ENCODE measurements around the gene DIDO1. TPM values are rescaled to one million over a fixed set of nuclear protein-coding genes. Genes with fewer than 3 reads are reported as not detected.
"Not testable (repeated sequence)": the region's sequence is repeated elsewhere in the genome, so short reads cannot be mapped to it uniquely, and the experiment has no call there.

The DIDO1 gene
- total RNA-seq, 1 donor from 2014 or later, result 58.7 TPM

DNA sequence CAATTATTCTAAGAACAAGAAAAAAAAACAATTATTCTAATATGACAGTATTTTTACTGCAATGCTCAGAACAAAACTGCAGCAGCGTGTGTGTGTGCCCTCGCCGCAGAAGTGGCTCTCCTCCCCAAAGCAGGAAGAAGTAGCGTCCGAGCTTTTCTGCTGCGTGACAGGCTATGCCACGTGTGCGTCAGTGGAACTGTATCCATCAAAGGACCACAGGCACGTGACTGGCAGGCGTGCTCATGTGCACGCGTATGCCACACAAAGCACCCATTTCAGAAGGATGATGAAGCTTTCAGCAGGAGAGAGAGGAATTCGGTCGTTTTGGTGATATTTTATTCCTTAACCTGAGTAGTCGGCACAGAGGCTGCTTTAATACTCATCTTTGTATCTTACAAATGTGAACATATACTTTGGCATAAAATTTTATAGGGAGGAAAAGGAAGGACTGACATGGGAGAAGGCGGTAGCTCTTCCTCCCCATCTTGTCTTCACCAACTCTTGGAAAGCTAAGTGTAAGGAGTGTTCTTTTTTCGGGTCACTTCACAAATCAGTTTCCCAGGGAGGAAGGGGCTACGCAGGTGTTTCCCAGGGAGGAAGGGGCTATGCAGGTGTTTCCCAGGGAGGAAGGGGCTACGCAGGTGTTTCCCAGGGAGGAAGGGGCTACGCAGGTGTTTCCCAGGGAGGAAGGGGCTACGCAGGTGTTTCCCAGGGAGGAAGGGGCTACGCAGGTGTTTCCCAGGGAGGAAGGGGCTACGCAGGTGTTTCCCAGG, 68.1 kb downstream of the DIDO1 start:
- Histone ChIP-seq H3K36me3 (peaks cover 0 to 8% of the 10 kb centered on the region in 2 donors), H3K27me3 (no peaks in the 10 kb centered on the region), H3K4me3 (no peak overlapping the region), H3K4me1 (peaks cover 28% of the 10 kb centered on the region), H3K9me3 (no peaks in the 10 kb centered on the region), H3K27ac (no peak overlapping the region)
- intact Hi-C loops (cut with DNase I), result no loop called here
- TF ChIP-seq, protein P1, sequence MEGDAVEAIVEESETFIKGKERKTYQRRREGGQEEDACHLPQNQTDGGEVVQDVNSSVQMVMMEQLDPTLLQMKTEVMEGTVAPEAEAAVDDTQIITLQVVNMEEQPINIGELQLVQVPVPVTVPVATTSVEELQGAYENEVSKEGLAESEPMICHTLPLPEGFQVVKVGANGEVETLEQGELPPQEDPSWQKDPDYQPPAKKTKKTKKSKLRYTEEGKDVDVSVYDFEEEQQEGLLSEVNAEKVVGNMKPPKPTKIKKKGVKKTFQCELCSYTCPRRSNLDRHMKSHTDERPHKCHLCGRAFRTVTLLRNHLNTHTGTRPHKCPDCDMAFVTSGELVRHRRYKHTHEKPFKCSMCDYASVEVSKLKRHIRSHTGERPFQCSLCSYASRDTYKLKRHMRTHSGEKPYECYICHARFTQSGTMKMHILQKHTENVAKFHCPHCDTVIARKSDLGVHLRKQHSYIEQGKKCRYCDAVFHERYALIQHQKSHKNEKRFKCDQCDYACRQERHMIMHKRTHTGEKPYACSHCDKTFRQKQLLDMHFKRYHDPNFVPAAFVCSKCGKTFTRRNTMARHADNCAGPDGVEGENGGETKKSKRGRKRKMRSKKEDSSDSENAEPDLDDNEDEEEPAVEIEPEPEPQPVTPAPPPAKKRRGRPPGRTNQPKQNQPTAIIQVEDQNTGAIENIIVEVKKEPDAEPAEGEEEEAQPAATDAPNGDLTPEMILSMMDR (IDR thresholded peaks at IDR 0.05), result no peak
- TF ChIP-seq POLR2AphosphoS5 (IDR thresholded peaks at IDR 0.05; ENCODE audit: insufficient read depth in 1 of 2, low read depth in 1 of 2) (no peak), POLR2A (IDR thresholded peaks at IDR 0.05) (no peak)
- DNase-seq (ENCODE audit: extremely low spot score in 2 of 2), result no peak

DNA sequence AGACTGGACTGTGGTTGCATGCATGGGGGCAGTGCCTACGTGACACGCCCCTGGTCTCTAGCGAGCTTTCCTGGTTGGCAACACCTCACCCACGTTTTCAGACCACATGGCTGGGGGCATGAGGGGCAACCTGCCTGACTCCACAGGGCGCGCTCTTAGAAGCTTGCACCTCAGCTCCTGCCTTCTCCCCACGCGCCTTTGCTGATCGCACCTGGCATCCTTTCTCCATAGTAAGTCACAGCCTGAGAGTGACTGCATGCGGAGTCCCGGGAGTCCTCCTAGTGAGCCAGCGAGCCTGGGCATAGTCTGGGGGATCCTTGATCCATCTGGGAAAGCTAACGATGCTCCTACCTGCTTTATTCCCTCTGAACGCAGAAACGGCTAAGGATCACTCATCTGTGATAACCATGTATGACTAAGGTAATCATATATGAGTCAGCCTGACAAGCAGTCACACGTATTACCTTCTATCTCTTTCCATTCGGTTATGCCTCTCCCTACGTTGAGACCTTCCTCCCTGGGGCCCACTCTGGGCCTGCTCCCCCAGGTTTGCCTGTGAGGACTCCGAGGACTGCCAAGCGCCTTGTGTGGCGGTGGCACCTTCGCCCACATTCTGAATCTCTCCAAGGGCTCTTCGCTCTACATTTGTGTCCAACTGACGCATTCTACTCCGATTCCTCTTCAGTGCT, 69.2 kb downstream of the DIDO1 start:
- H3K36me3 ChIP-seq, result peaks cover 0 to 9% of the 10 kb centered on the region in 2 donors
- DNase-seq (ENCODE audit: extremely low spot score in 2 of 2), result no peak
- H3K27me3 ChIP-seq, result no peaks in the 10 kb centered on the region
- intact Hi-C loops (cut with DNase I), result no loop called here
- no peaks in the 10 kb centered on the region for H3K9me3 ChIP-seq
- peaks cover 23% of the 10 kb centered on the region for H3K4me1 ChIP-seq
- no peak overlapping the region for H3K27ac ChIP-seq
- no peak overlapping the region for H3K4me3 ChIP-seq
- TF ChIP-seq, protein P1 (IDR thresholded peaks at IDR 0.05), result no peak
- TF ChIP-seq POLR2A (IDR thresholded peaks at IDR 0.05), result no peak
- no peak for TF ChIP-seq POLR2AphosphoS5 (IDR thresholded peaks at IDR 0.05; ENCODE audit: insufficient read depth in 1 of 2, low read depth in 1 of 2)

DNA sequence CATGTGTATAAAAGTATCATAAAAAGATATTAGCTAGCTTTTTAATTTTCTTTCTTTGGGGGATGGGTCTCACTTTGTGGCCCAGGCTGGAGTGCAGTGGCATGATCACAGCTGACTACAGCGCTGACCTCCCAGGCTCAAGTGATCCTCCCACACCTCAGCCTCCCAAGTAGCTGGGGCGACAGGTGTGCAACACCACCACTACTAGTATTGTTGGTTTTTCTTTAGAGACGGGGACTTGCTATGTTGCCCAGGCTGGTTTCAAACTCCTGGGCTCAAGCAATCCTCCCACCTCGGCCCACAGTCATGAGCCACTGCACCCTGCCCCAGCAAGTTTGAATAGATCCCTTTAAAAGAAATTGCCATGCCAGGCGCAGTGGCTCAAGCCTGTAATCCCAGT, 71.2 kb downstream of the DIDO1 start:
- H3K4me1 ChIP-seq, result peaks cover 15% of the 10 kb centered on the region
- TF ChIP-seq POLR2AphosphoS5 (IDR thresholded peaks at IDR 0.05; ENCODE audit: insufficient read depth in 1 of 2, low read depth in 1 of 2), result no peak
- TF ChIP-seq, protein P1 (IDR thresholded peaks at IDR 0.05), result no peak
- no peak for TF ChIP-seq POLR2A (IDR thresholded peaks at IDR 0.05)
- H3K4me3 ChIP-seq, result no peak overlapping the region
- intact Hi-C loops (cut with DNase I), result no loop called here
- DNase-seq (ENCODE audit: extremely low spot score in 2 of 2), result no peak
- H3K36me3 ChIP-seq, result peaks cover 0 to 9% of the 10 kb centered on the region in 2 donors
- H3K27ac ChIP-seq, result no peak overlapping the region
- no peaks in the 10 kb centered on the region for H3K27me3 ChIP-seq
- no peaks in the 10 kb centered on the region for H3K9me3 ChIP-seq

DNA sequence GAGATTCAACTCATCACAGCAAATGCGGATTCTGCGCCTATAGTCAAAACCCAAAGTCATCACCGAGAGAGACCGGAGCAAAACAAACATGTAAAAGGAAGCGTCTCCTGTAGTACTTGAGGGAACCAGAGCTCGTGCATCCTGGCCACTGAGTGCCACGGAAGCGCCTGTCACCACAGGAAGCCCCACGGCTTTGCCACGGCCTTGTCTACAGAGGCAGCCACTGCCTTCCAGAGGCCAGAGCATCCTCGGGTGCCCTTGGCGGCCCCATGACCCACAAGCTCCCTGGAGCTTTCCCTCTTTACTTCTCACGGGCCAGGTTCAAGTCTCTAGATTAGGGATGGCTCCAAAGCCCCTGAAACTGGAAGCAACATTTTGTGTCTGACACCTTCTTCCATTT, 72.2 kb downstream of the DIDO1 start:
- Histone ChIP-seq H3K27ac (no peak overlapping the region), H3K4me1 (peaks cover 5% of the 10 kb centered on the region), H3K36me3 (peaks cover 0 to 9% of the 10 kb centered on the region in 2 donors), H3K27me3 (no peaks in the 10 kb centered on the region), H3K4me3 (no peak overlapping the region), H3K9me3 (no peaks in the 10 kb centered on the region)
- DNase-seq (ENCODE audit: extremely low spot score in 2 of 2), result no peak
- TF ChIP-seq POLR2AphosphoS5 (IDR thresholded peaks at IDR 0.05; ENCODE audit: insufficient read depth in 1 of 2, low read depth in 1 of 2) (no peak), POLR2A (IDR thresholded peaks at IDR 0.05) (no peak)
- intact Hi-C loops (cut with DNase I), result no loop called here

DNA sequence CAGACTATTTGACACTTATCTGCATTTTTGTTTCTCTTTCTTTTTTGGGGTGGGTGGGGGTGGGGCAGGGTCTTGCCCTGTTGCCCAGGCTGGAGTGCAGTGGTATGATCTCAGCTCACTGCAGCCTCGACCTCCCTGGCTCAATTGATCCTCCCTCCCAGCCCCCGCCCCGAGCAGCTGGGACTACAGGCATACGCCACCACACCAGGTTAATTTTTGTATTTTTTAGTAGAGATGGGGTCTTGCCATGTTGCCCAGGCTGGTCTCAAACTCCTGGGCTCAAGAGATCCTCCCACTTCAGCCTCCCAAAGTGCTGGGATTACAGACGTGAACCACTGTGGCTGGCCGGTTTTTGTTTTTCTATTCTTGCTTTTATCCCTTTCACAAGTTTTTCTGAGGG, 73.0 kb downstream of the DIDO1 start:
- DNase-seq (ENCODE audit: extremely low spot score in 2 of 2); intact Hi-C loops (cut with DNase I); H3K27me3 ChIP-seq; H3K4me3 ChIP-seq; H3K4me1 ChIP-seq; H3K36me3 ChIP-seq; H3K27ac ChIP-seq; H3K9me3 ChIP-seq: not testable (repeated sequence)

DNA sequence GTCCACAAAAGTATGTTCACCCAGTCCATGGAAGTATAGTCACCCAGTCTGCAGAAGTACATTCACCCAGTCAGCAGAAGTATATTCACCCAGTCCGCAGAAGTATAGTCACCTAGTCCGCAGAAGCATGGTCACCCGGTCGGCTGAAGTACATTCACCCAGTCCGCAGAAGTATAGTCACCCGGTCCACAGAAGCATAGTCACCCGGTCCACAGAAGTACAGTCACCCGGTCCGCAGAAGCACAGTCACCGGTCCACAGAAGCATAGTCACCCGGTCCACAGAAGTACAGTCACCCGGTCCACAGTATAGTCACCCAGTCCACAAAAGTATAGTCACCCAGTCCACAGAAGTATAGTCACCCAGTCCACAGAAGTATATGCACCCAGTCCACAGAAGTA, 73.5 kb downstream of the DIDO1 start:
- intact Hi-C loops (cut with DNase I), result no loop called here
- peaks cover 0 to 9% of the 10 kb centered on the region in 2 donors for H3K36me3 ChIP-seq
- H3K27me3 ChIP-seq, result no peaks in the 10 kb centered on the region
- H3K9me3 ChIP-seq, result no peaks in the 10 kb centered on the region
- TF ChIP-seq POLR2AphosphoS5 (IDR thresholded peaks at IDR 0.05; ENCODE audit: insufficient read depth in 1 of 2, low read depth in 1 of 2) (no peak), POLR2A (IDR thresholded peaks at IDR 0.05) (no peak)
- TF ChIP-seq, protein P1 (IDR thresholded peaks at IDR 0.05), result no peak
- H3K4me1 ChIP-seq, result no peaks in the 10 kb centered on the region
- no peak overlapping the region for H3K27ac ChIP-seq
- H3K4me3 ChIP-seq, result no peak overlapping the region
- no peak for DNase-seq (ENCODE audit: extremely low spot score in 2 of 2)

Data from vagina (tissue), 2 donors.